Heart left ventricle (tissue), 16 donors: ENCODE data around the gene PCDHGA1. TPM values are rescaled to one million over a fixed set of nuclear protein-coding genes. Genes with fewer than 3 reads are reported as not detected.

ENCODE experiments used
- ATAC-seq, 4 donors: fragments of 200-7000 bp; cut with Tn5 transposase; one replicate each; pipeline ENCODE4 v1.9.1; 2020 to 2022; ENCODE audit warnings: moderate library complexity in 4 of 4, mild to moderate bottlenecking in 3 of 4, moderate number of reproducible peaks in 1 of 4
- DNase-seq, 5 donors: peaks; one replicate each; pipeline ENCODE4 v3.0.0-alpha.2; 2020
- H3K27ac ChIP-seq, 12 donors: fragments of 200-600 bp; sonication (generic) in 4 of 12; one replicate each; pipeline versions ENCODE4 v1.5.0 to v1.8.0; 2016 to 2022; ENCODE audit warnings: mild to moderate bottlenecking in 2 of 12
- H3K27me3 ChIP-seq, 9 donors: fragments of 200-600 bp; sonication (generic) in 2 of 9; one replicate each; pipeline versions ENCODE4 v1.5.1 to v1.8.0; 2016 to 2022; ENCODE audit warnings: mild to moderate bottlenecking in 3 of 9
- H3K36me3 ChIP-seq, 9 donors: fragments of 200-600 bp; sonication (generic) in 2 of 9; one replicate each; pipeline versions ENCODE4 v1.5.0 to v1.8.0; 2018 to 2022; ENCODE audit warnings: mild to moderate bottlenecking in 2 of 9
- H3K4me1 ChIP-seq, 12 donors: fragments of 200-600 bp; sonication (generic) in 4 of 12; one replicate each; pipeline versions ENCODE4 v1.5.0 to v1.8.0; 2016 to 2022; ENCODE audit warnings: mild to moderate bottlenecking in 3 of 12
- H3K4me3 ChIP-seq, 12 donors: fragments of 200-600 bp; sonication (generic) in 4 of 12; one replicate each; pipeline versions ENCODE4 v1.5.0 to v1.8.0; 2017 to 2022; ENCODE audit warnings: mild to moderate bottlenecking in 9 of 12, moderate library complexity in 4 of 12
- H3K9me3 ChIP-seq, 12 donors: fragments of 200-600 bp; sonication (generic) in 4 of 12; one replicate each; pipeline versions ENCODE4 v1.5.0 to v1.8.0; 2016 to 2022; ENCODE audit warnings: mild to moderate bottlenecking in 1 of 12
- CTCF ChIP-seq, 12 donors: fragments of 200-600 bp; sonication (generic) in 4 of 12; IDR thresholded peaks; one replicate each; pipeline versions ENCODE4 v1.5.0 to v1.8.0; 2018 to 2022; ENCODE audit warnings: antibody characterized with exemption in 12 of 12, mild to moderate bottlenecking in 5 of 12
- POLR2A ChIP-seq, 2 donors: fragments of 450-650 bp; IDR thresholded peaks; one replicate each; pipeline ENCODE4 v1.6.1; 2017; ENCODE audit warnings: antibody characterized with exemption in 2 of 2, mild to moderate bottlenecking in 2 of 2, moderate library complexity in 2 of 2
- WGBS, 4 donors: extraction: QIAGEN DNeasy Blood & Tissue Kit in 2 of 4; methylation state at CpG; one replicate each; pipeline versions ENCODE4 v1.1.5 to v1.1.7; 2013 to 2018; 5-methylcytosine and 5-hydroxymethylcytosine counted together
- intact Hi-C, 10 donors: fragments of 100-400 bp; cut with DNase I; formaldehyde crosslinking; loops; one replicate each; pipeline versions ENCODE4 v1.11.1 to v1.14.2; 2022
- polyA plus RNA-seq, 2 donors: library from polyadenylated mRNA; stranded (reverse); fragments of 200-250 nt; gene quantifications; one replicate each; pipeline ENCODE4 v1.2.3, GENCODE V29; 2013
- total RNA-seq, 9 donors: library from RNA; depleted of rRNA in 2 of 9; stranded (reverse); fragments of >200 nt in 2 of 9; fragmentation: NEBNext Ultra II Directional in 3 of 9; extraction: Animal tissue kit (Norgen Biotek cat#: 25700) in 3 of 9; gene quantifications; one replicate each; pipeline versions ENCODE4 v1.1.0 to v1.2.4, GENCODE V29; 2016 to 2023
- donor health status: ischemic (EF 13 %, LVEDD 7.1; RV severe dilation, severe dysfunction).
- donor health status: healthy with polysubstance abuse.
- donor health status: DM: no; HTN: yes; CAD: no.
- donor health status: DM: no; HTN: no; CAD: no.
- donor health status: ischemic (EF 25% LVEDD 6.9; RV normal size, moderate dysfunction).
- donor health status: ischemic (EF 25% LVEDD 5.7; RV mildly dilated, moderate dysfunction).
- donor health status: healthy.
- donor health status: DM: yes; HTN: yes; CAD: no.
- donor health status: ischemic (EF 35%, LVEDD 5.7; RV mildly dilated, moderate dysfunction).
- donor health status: nonischemic (EF 11% LVEDD 7.7; RV severe dilation, severe dysfunction).
- donor health status: DM: yes; HTN: yes; CAD: no.
- donor health status: PGD.
- donor health status: ischemic (EF 29% LVEDD 5.4; RV normal size, mild dysfunction).
- donor health status: nonischemic (EF 23%, LVEDD 6.1; RV moderate dilation, normal function).

Gene PCDHGA1
- total and polyA plus RNA-seq, 11 donors, result 1.3 to 4.9 (median 3.1) TPM

DNA sequence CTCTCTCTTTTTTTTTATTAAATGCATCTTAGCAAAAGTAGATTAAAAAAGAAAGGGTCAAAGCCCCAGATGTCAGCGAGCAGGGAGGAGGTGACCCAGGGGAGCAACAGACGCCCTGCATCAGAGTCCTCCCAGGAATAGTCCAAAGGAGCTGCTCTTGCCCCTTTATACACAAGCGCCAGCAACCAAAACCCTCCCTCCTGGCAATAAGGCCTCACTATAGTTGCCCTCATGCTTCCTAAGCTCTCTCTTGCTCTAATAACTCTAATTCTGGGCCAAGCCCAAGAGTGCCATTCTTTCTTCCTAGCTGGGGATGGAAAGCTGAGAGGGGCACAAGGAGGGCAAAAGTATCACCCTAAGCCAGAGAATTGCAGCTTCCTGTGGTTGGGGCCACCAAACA, 184.8 kb downstream of the PCDHGA1 start:
- H3K9me3 ChIP-seq, result no peaks in the 10 kb centered on the region
- peaks cover 14 to 81% (median 54%) of the 10 kb centered on the region in 12 donors for H3K4me1 ChIP-seq
- ATAC-seq, result no peak
- peaks cover 0 to 70% (median 36%) of the 10 kb centered on the region in 9 donors for H3K36me3 ChIP-seq
- intact Hi-C loops, result no loop called here
- no peak for DNase-seq
- TF ChIP-seq CTCF (IDR thresholded peaks at IDR 0.05), result no peak
- TF ChIP-seq POLR2A (IDR thresholded peaks at IDR 0.05), result no peak
- no peak overlapping the region for H3K4me3 ChIP-seq
- peak overlapping the region in 11 of 12 donors; percentile 48 to 96 (median 91) for H3K27ac ChIP-seq
- WGBS, 4 donors, result 72 to 84% (median 78%) methylated on average over 3 of the region's 3 CpGs
- H3K27me3 ChIP-seq, result no peaks in the 10 kb centered on the region

DNA sequence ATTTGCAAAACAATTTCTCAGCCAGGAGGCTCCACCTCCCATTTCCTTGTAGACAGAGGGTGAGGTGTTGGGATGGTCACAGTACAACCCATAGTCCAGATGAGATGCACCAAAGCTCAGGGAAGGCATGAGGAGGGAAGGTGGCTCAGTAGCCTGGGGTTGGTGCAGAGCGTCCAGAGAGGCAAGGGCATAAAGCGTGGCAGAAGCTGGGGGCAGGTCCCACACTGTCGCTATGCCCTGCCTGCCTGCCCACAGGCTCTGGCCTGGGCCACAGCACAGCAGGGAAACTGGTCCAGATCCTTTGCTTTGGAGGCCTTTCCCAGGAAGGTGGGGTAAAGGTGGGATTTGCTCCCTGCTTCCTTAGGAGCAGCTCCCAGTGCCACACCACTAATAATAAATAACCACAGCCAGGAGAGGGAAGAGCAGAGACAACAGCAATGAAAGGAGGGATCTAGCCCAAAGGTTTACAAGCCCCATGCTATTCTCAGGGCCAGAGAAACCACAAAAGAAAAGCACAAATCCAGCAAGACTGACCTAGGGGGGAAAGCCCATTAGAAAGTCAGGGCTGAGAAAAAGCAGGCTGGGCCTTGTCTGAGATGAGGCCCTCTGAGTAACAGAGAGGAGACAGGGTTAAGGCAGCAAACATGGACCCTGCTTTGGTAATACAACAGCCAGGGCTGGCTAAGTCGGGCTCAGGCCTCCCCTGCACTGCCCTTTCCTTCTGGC, 185.8 kb downstream of the PCDHGA1 start:
- ATAC-seq (no peak), DNase-seq (no peak)
- no peak overlapping the region for H3K4me3 ChIP-seq
- peaks cover 14 to 88% (median 64%) of the 10 kb centered on the region in 12 donors for H3K4me1 ChIP-seq
- H3K9me3 ChIP-seq, result no peaks in the 10 kb centered on the region
- H3K36me3 ChIP-seq, result peaks cover 0 to 72% (median 26%) of the 10 kb centered on the region in 9 donors
- intact Hi-C loops, result no loop called here
- TF ChIP-seq POLR2A (IDR thresholded peaks at IDR 0.05) (no peak), CTCF (IDR thresholded peaks at IDR 0.05) (no peak)
- WGBS, 4 donors, result 84 to 91% (median 88%) methylated on average over 4 of the region's 4 CpGs
- no peaks in the 10 kb centered on the region for H3K27me3 ChIP-seq
- peak overlapping the region; percentile 16 to 96 (median 86) for H3K27ac ChIP-seq

- H3K27ac ChIP-seq, result peak overlapping the region; percentile 16 to 96 (median 86)
- peak in 2 of 5 donors; percentile 53 to 60 for DNase-seq
- H3K4me1 ChIP-seq, result peaks cover 16 to 93% (median 69%) of the 10 kb centered on the region in 12 donors
- WGBS, 4 donors, result 68 to 88% (median 80%) methylated on average over 8 of the region's 8 CpGs
- no peaks in the 10 kb centered on the region for H3K27me3 ChIP-seq
- TF ChIP-seq POLR2A (IDR thresholded peaks at IDR 0.05) (no peak), CTCF (IDR thresholded peaks at IDR 0.05) (no peak)
- no peak for ATAC-seq
- H3K4me3 ChIP-seq, result no peak overlapping the region
- intact Hi-C loops, result no loop called here
- peaks cover 0 to 69% (median 21%) of the 10 kb centered on the region in 9 donors for H3K36me3 ChIP-seq
- no peaks in the 10 kb centered on the region for H3K9me3 ChIP-seq
These were observed 186.3 kb downstream of the PCDHGA1 start for GRCh38 chr5:141516672-141517025.

DNA sequence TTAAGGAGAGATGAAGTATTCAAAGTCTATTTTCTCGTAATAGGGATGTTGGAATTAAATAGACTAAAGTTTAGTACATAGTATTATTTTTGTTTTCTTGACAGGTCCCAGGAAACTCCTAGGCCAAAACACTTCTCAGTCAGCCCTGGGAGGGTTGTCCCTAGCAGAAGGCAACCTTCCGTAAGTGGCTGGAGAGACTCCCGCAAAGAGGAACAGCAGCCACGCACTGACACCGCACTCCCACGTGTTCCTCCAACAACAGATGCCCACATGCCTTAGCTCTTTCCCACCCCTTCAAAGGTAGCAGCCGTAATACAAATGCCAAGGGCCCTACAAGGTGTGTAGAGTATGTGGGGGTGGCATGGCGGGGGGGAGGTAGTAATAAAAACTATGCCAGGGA, 187.0 kb downstream of the PCDHGA1 start:
- no peak for ATAC-seq
- Histone ChIP-seq H3K4me3 (no peak overlapping the region), H3K36me3 (peaks cover 0 to 67% (median 18%) of the 10 kb centered on the region in 9 donors), H3K27ac (peak overlapping the region in 8 of 12 donors; percentile 9 to 96 (median 84)), H3K9me3 (no peaks in the 10 kb centered on the region), H3K4me1 (peaks cover 21 to 94% (median 75%) of the 10 kb centered on the region in 12 donors), H3K27me3 (no peaks in the 10 kb centered on the region)
- TF ChIP-seq CTCF (IDR thresholded peaks at IDR 0.05) (no peak), POLR2A (IDR thresholded peaks at IDR 0.05) (no peak)
- no peak for DNase-seq
- intact Hi-C loops, result no loop called here
- 85 to 90% (median 87%) methylated on average over 8 of the region's 8 CpGs for WGBS, 4 donors
